Measurements from ENCODE around the gene ADAM12.

Gene ADAM12

GRCh38 chr10:126147866-126148587 lies 240.2 kb downstream of the ADAM12 start:
- peak; percentile 64 for DNase-seq (ENCODE audit: low read depth)
- no peak for TF ChIP-seq CTCF (IDR thresholded peaks at IDR 0.05; ENCODE audit: low read length, missing control alignments)
- no peak overlapping the region for H3K4me3 ChIP-seq (replicated peaks; ENCODE audit: low read depth, low read length)

- no peak overlapping the region for H3K4me3 ChIP-seq (replicated peaks; ENCODE audit: low read depth, low read length)
- no peak for TF ChIP-seq CTCF (IDR thresholded peaks at IDR 0.05; ENCODE audit: low read length, missing control alignments)
- no peak for DNase-seq (ENCODE audit: low read depth)
Measured at GRCh38 chr10:126146771-126147170, 241.5 kb downstream of the ADAM12 start.

- H3K4me3 ChIP-seq (replicated peaks; ENCODE audit: low read depth, low read length), result no peak overlapping the region
- no peak for DNase-seq (ENCODE audit: low read depth)
- TF ChIP-seq CTCF (IDR thresholded peaks at IDR 0.05; ENCODE audit: low read length, missing control alignments), result no peak
Measured at GRCh38 chr10:126143117-126143516, 245.2 kb downstream of the ADAM12 start.

GRCh38 chr10:126140746-126141273 lies 247.5 kb downstream of the ADAM12 start:
- DNase-seq (ENCODE audit: low read depth), result no peak
- no peak for TF ChIP-seq CTCF (IDR thresholded peaks at IDR 0.05; ENCODE audit: low read length, missing control alignments)
- no peak overlapping the region for H3K4me3 ChIP-seq (replicated peaks; ENCODE audit: low read depth, low read length)

- H3K4me3 ChIP-seq (replicated peaks; ENCODE audit: low read depth, low read length), result no peak overlapping the region
- DNase-seq (ENCODE audit: low read depth), result no peak
- no peak for TF ChIP-seq CTCF (IDR thresholded peaks at IDR 0.05; ENCODE audit: low read length, missing control alignments)
Measured at GRCh38 chr10:126137562-126138221, 250.6 kb downstream of the ADAM12 start.

GRCh38 chr10:126135941-126136595 lies 252.2 kb downstream of the ADAM12 start:
- TF ChIP-seq CTCF (IDR thresholded peaks at IDR 0.05; ENCODE audit: low read length, missing control alignments), result no peak
- no peak for DNase-seq (ENCODE audit: low read depth)
- H3K4me3 ChIP-seq (replicated peaks; ENCODE audit: low read depth, low read length), result no peak overlapping the region
